ENCODE measurements around the gene INTS7.

Gene INTS7

DNA sequence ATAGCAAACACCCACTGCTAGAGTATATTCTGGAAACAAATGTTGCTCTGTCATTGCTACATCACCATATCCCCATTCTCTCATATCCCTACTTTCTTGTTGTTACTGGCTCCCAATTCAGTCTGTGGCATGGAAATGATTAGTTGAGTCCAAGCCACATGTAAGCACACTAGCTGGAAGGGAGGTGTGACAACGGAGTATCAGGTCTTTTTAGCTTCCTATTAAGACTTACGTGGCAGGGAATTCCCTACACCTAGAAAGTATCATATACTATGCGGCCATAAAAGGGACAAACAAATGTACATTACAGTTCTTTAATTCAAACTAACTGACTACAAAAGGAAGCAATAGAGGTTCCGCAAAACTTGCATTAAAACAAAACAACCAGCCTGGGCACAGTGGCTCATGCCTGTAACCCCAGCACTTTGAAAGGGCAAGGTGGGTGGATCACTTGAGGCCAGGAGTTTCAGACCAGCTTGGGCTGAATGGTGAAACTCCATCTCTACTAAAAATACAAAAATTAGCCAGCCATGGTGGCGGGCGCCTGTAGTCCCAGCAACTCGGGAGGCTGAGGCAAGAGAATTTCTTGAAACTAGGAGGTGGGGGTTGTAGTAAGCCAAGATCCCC is 48.6 kb downstream of the INTS7 start:
- Histone ChIP-seq H3K36me3 (ENCODE audit: control insufficient read depth in 5 of 5, insufficient read depth in 5 of 5, low read length in 5 of 5) (peaks cover 8 to 15% (median 12%) of the 10 kb centered on the region in 5 donors), H3K4me3 (ENCODE audit: low read depth in 1 of 5, low read length in 5 of 5) (no peak overlapping the region), H3K27ac (ENCODE audit: low read depth, low read length) (no peak overlapping the region), H3K4me1 (ENCODE audit: control insufficient read depth in 5 of 5, insufficient read depth in 5 of 5, low read length in 5 of 5) (no peaks in the 10 kb centered on the region), H3K27me3 (ENCODE audit: control insufficient read depth in 5 of 5, insufficient read depth in 4 of 5, low read length in 5 of 5) (no peaks in the 10 kb centered on the region), H3K9ac (ENCODE audit: low read length in 5 of 5) (no peak overlapping the region), H3K9me3 (ENCODE audit: control insufficient read depth in 5 of 5, low read length in 5 of 5) (no peaks in the 10 kb centered on the region)

DNA sequence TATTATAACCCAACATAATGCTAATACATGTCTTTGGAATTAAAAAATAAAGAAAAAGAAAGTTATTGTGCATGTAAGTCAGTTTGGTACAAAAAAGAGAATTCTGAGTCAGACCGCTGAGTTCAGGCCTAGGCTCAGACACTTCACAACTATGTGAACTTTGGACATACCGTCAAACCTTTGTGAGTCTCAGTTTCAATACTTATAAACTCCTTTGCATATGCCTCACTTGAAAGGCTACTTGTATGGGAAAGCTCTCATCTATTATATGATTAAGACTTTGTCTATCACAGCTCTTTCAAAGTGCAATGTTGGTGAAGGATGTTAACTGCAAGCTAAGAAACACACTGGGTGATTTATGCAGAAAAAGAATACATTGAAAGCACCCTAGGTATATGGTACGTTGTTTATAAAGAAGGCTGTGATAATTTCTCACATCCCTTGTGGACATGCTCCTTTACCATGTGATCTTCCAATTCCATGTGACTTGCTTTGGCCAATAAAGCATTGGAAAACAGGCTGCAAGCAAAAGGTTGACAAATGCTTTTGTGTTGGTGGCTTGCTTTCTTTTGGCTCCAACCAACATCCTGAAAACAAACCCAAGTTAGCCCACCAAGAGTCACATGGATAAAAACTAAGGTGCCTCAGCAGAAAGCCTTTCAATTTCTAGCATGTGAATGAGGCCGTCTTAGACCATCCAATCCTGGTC is 49.6 kb downstream of the INTS7 start:
- Histone ChIP-seq H3K27me3 (ENCODE audit: control insufficient read depth in 5 of 5, insufficient read depth in 4 of 5, low read length in 5 of 5) (no peaks in the 10 kb centered on the region), H3K9ac (ENCODE audit: low read length in 5 of 5) (no peak overlapping the region), H3K9me3 (ENCODE audit: control insufficient read depth in 5 of 5, low read length in 5 of 5) (no peaks in the 10 kb centered on the region), H3K27ac (ENCODE audit: low read depth, low read length) (no peak overlapping the region), H3K4me3 (ENCODE audit: low read depth in 1 of 5, low read length in 5 of 5) (no peak overlapping the region), H3K4me1 (ENCODE audit: control insufficient read depth in 5 of 5, insufficient read depth in 5 of 5, low read length in 5 of 5) (no peaks in the 10 kb centered on the region), H3K36me3 (ENCODE audit: control insufficient read depth in 5 of 5, insufficient read depth in 5 of 5, low read length in 5 of 5) (peaks cover 12 to 20% (median 14%) of the 10 kb centered on the region in 5 donors)

- H3K9me3 ChIP-seq (ENCODE audit: control insufficient read depth in 5 of 5, low read length in 5 of 5), result no peaks in the 10 kb centered on the region
- no peak overlapping the region for H3K9ac ChIP-seq (ENCODE audit: low read length in 5 of 5)
- no peak overlapping the region for H3K27ac ChIP-seq (ENCODE audit: low read depth, low read length)
- peaks cover 0 to 21% (median 17%) of the 10 kb centered on the region in 5 donors for H3K4me1 ChIP-seq (ENCODE audit: control insufficient read depth in 5 of 5, insufficient read depth in 5 of 5, low read length in 5 of 5)
- H3K4me3 ChIP-seq (ENCODE audit: low read depth in 1 of 5, low read length in 5 of 5), result no peak overlapping the region
- H3K36me3 ChIP-seq (ENCODE audit: control insufficient read depth in 5 of 5, insufficient read depth in 5 of 5, low read length in 5 of 5), result peaks cover 0 to 18% (median 5%) of the 10 kb centered on the region in 5 donors
- no peaks in the 10 kb centered on the region for H3K27me3 ChIP-seq (ENCODE audit: control insufficient read depth in 5 of 5, insufficient read depth in 4 of 5, low read length in 5 of 5)
Measured at GRCh38 chr1:211978596-211978995, 56.8 kb downstream of the INTS7 start.

DNA sequence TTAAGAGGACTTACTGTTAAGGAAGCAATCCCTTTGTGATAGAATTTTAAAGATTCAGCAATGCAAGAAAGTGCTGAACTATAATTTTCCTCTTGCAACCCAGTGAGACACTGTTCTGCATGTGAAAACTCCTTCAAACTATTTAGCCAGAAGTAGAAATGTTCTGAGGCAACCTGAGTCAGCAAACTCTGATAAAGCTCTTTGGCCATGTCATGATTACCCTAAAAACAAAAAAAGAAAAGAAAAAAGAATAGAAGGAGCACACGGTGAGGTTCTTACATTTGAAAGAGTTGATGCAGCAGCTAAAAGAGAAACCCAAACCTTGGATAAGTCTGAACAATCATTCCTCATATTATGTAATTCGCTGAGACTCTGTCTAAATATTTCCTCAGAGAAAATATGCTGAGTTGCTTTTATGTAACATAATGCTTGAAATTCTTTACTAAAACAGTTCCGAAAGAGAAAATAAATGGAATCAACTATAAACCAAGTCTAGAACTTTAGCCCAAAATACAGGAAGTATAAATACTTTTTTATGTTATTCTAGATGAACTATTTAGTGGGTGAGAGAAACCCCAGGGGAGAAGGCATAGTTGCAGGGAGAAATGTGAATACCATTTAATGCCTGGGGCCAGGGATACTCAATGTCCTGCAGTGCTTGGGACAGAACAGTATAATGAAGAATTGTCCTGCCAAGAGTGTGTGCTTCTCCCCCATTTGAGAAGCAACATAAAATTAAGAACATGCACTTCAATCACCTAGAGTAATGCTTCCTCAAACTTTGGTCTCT is 60.0 kb downstream of the INTS7 start:
- H3K27me3 ChIP-seq (ENCODE audit: control insufficient read depth in 5 of 5, insufficient read depth in 4 of 5, low read length in 5 of 5), result no peaks in the 10 kb centered on the region
- H3K4me3 ChIP-seq (ENCODE audit: low read depth in 1 of 5, low read length in 5 of 5), result peak overlapping the region in 1 of 5 donors; percentile 4
- no peaks in the 10 kb centered on the region for H3K9me3 ChIP-seq (ENCODE audit: control insufficient read depth in 5 of 5, low read length in 5 of 5)
- peaks cover 0 to 8% (median 5%) of the 10 kb centered on the region in 5 donors for H3K36me3 ChIP-seq (ENCODE audit: control insufficient read depth in 5 of 5, insufficient read depth in 5 of 5, low read length in 5 of 5)
- peak overlapping the region; percentile 82 for H3K27ac ChIP-seq (ENCODE audit: low read depth, low read length)
- peak overlapping the region in 1 of 5 donors; percentile 32 for H3K9ac ChIP-seq (ENCODE audit: low read length in 5 of 5)
- peaks cover 0 to 33% (median 27%) of the 10 kb centered on the region in 5 donors for H3K4me1 ChIP-seq (ENCODE audit: control insufficient read depth in 5 of 5, insufficient read depth in 5 of 5, low read length in 5 of 5)

DNA sequence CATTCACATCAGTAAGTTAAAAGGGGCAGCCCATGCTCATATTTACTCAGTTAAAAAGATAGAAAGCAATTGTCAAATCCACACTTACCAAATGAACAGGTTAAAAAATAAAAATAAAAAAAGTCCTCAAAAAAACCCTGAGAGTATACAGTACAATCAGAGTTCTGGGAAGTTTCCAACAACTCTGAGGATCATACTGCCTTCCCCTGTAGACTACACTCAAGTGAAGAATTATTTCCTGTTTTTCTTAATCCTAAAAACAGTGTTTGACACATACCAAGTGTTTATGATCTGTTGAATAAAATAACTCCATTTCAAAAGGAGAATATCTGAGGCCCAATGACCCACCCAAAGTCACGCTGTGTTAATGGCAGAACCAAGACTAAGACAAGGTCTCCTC is 61.8 kb downstream of the INTS7 start:
- H3K27ac ChIP-seq (ENCODE audit: low read depth, low read length), result no peak overlapping the region
- H3K36me3 ChIP-seq (ENCODE audit: control insufficient read depth in 5 of 5, insufficient read depth in 5 of 5, low read length in 5 of 5), result peaks cover 0 to 3% (median 0%) of the 10 kb centered on the region in 5 donors
- peaks cover 0 to 34% (median 27%) of the 10 kb centered on the region in 5 donors for H3K4me1 ChIP-seq (ENCODE audit: control insufficient read depth in 5 of 5, insufficient read depth in 5 of 5, low read length in 5 of 5)
- H3K9me3 ChIP-seq (ENCODE audit: control insufficient read depth in 5 of 5, low read length in 5 of 5), result no peaks in the 10 kb centered on the region
- H3K27me3 ChIP-seq (ENCODE audit: control insufficient read depth in 5 of 5, insufficient read depth in 4 of 5, low read length in 5 of 5), result no peaks in the 10 kb centered on the region
- no peak overlapping the region for H3K4me3 ChIP-seq (ENCODE audit: low read depth in 1 of 5, low read length in 5 of 5)
- no peak overlapping the region for H3K9ac ChIP-seq (ENCODE audit: low read length in 5 of 5)

GRCh38 chr1:211968200-211968834 is 67.0 kb downstream of the INTS7 start:
- Histone ChIP-seq H3K4me3 (ENCODE audit: low read depth in 1 of 5, low read length in 5 of 5) (no peak overlapping the region), H3K36me3 (ENCODE audit: control insufficient read depth in 5 of 5, insufficient read depth in 5 of 5, low read length in 5 of 5) (peaks cover 0 to 5% (median 0%) of the 10 kb centered on the region in 5 donors), H3K9me3 (ENCODE audit: control insufficient read depth in 5 of 5, low read length in 5 of 5) (no peaks in the 10 kb centered on the region), H3K9ac (ENCODE audit: low read length in 5 of 5) (no peak overlapping the region), H3K27ac (ENCODE audit: low read depth, low read length) (no peak overlapping the region), H3K27me3 (ENCODE audit: control insufficient read depth in 5 of 5, insufficient read depth in 4 of 5, low read length in 5 of 5) (no peaks in the 10 kb centered on the region), H3K4me1 (ENCODE audit: control insufficient read depth in 5 of 5, insufficient read depth in 5 of 5, low read length in 5 of 5) (peaks cover 0 to 15% (median 7%) of the 10 kb centered on the region in 5 donors)

- no peaks in the 10 kb centered on the region for H3K9me3 ChIP-seq (ENCODE audit: control insufficient read depth in 5 of 5, low read length in 5 of 5)
- H3K4me1 ChIP-seq (ENCODE audit: control insufficient read depth in 5 of 5, insufficient read depth in 5 of 5, low read length in 5 of 5), result peaks cover 0 to 15% (median 7%) of the 10 kb centered on the region in 5 donors
Measured at GRCh38 chr1:211967704-211968103, 67.7 kb downstream of the INTS7 start.

GRCh38 chr1:211965108-211965805 is 70.1 kb downstream of the INTS7 start:
- Histone ChIP-seq H3K4me3 (ENCODE audit: low read depth in 1 of 5, low read length in 5 of 5) (no peak overlapping the region), H3K4me1 (ENCODE audit: control insufficient read depth in 5 of 5, insufficient read depth in 5 of 5, low read length in 5 of 5) (peaks cover 0 to 3% (median 0%) of the 10 kb centered on the region in 5 donors), H3K9ac (ENCODE audit: low read length in 5 of 5) (no peak overlapping the region), H3K27ac (ENCODE audit: low read depth, low read length) (no peak overlapping the region), H3K36me3 (ENCODE audit: control insufficient read depth in 5 of 5, insufficient read depth in 5 of 5, low read length in 5 of 5) (peaks cover 0 to 5% (median 0%) of the 10 kb centered on the region in 5 donors), H3K9me3 (ENCODE audit: control insufficient read depth in 5 of 5, low read length in 5 of 5) (no peaks in the 10 kb centered on the region), H3K27me3 (ENCODE audit: control insufficient read depth in 5 of 5, insufficient read depth in 4 of 5, low read length in 5 of 5) (no peaks in the 10 kb centered on the region)

More at GRCh38 chr1:211967704-211968103, 67.7 kb downstream of the INTS7 start:
- H3K27me3 ChIP-seq (ENCODE audit: control insufficient read depth in 5 of 5, insufficient read depth in 4 of 5, low read length in 5 of 5), result no peaks in the 10 kb centered on the region
- peaks cover 0 to 5% (median 0%) of the 10 kb centered on the region in 5 donors for H3K36me3 ChIP-seq (ENCODE audit: control insufficient read depth in 5 of 5, insufficient read depth in 5 of 5, low read length in 5 of 5)
- no peak overlapping the region for H3K27ac ChIP-seq (ENCODE audit: low read depth, low read length)
- no peak overlapping the region for H3K4me3 ChIP-seq (ENCODE audit: low read depth in 1 of 5, low read length in 5 of 5)
- no peak overlapping the region for H3K9ac ChIP-seq (ENCODE audit: low read length in 5 of 5)

- H3K9ac ChIP-seq (ENCODE audit: low read length in 5 of 5), result no peak overlapping the region
- H3K4me1 ChIP-seq (ENCODE audit: control insufficient read depth in 5 of 5, insufficient read depth in 5 of 5, low read length in 5 of 5), result no peaks in the 10 kb centered on the region
- no peak overlapping the region for H3K27ac ChIP-seq (ENCODE audit: low read depth, low read length)
- no peaks in the 10 kb centered on the region for H3K9me3 ChIP-seq (ENCODE audit: control insufficient read depth in 5 of 5, low read length in 5 of 5)
- H3K36me3 ChIP-seq (ENCODE audit: control insufficient read depth in 5 of 5, insufficient read depth in 5 of 5, low read length in 5 of 5), result peaks cover 0 to 11% (median 0%) of the 10 kb centered on the region in 5 donors
- no peak overlapping the region for H3K4me3 ChIP-seq (ENCODE audit: low read depth in 1 of 5, low read length in 5 of 5)
- no peaks in the 10 kb centered on the region for H3K27me3 ChIP-seq (ENCODE audit: control insufficient read depth in 5 of 5, insufficient read depth in 4 of 5, low read length in 5 of 5)
Measured at GRCh38 chr1:211959680-211960079, 75.7 kb downstream of the INTS7 start.

Data from subcutaneous abdominal adipose tissue (tissue), 5 donors.